Hepatocyte (in vitro differentiated cells): Measurements from ENCODE around the gene TEDDM1.
A peak's percentile ranks its signal among the peaks of the same experiment; 100 is the strongest.

Experiments
- CTCF ChIP-seq: fragments of 200-600 bp; sonication (generic); IDR thresholded peaks from 2 replicates; pipeline ENCODE4 v1.5.1; 2016; ENCODE audit warnings: antibody characterized with exemption, mild to moderate bottlenecking; ENCODE audit not compliant: poor library complexity
- EZH2phosphoT487 ChIP-seq: fragments of 200-600 bp; sonication (generic); IDR thresholded peaks from one replicate; pipeline ENCODE4 v1.6.1; 2018; ENCODE audit warnings: antibody characterized with exemption, mild to moderate bottlenecking, low read depth, moderate library complexity; ENCODE audit not compliant: unreplicated experiment, severe bottlenecking

- TF ChIP-seq CTCF (peak; percentile 2), EZH2phosphoT487 (no peak)
Measured at GRCh38 chr1:182391362-182392049, 9.0 kb downstream of the TEDDM1 start, which contains the start of gene GLUL.
